Measurements from ENCODE around the gene ZFP36L1.

ZFP36L1 gene, protein sequence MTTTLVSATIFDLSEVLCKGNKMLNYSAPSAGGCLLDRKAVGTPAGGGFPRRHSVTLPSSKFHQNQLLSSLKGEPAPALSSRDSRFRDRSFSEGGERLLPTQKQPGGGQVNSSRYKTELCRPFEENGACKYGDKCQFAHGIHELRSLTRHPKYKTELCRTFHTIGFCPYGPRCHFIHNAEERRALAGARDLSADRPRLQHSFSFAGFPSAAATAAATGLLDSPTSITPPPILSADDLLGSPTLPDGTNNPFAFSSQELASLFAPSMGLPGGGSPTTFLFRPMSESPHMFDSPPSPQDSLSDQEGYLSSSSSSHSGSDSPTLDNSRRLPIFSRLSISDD

DNA sequence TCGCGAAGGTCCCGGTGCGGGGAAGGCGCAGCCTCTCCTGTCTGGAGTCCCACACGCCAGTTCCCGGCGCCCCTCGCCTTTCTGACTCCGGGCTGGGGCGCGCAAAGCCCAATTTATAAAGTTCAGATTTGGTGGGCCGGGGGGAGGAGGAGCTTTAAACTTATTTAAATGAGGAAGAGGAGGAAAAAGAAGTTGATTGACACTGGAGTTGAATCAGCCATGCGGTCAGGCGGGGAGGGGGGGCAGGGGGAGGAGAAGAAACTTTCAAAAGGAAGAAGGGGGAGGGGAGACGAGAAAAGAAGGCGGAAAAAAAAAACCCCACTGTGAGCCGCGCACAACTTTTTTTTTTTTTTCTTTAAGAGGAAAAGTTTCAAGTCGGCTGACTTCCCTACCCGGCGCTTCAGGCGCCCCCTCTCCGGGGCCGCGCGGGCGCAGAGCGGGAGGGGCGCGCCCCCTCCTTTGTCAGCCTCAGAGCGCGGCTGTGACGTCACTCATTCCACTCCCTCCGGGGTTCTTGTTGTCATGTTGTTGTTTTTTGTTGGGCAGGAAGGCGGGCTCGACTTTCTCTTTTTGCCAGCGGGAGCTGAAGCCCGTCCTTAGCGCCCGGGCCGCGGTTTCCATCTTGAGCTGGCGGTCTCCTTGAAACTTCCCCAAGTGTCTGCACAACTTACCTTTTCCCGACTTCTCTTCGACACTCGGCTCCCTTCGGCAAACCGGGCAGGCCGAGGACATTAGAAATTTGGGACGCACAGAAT is at the start of gene ZFP36L1:
Gene ZFP36L1 (minus strand): TSS at position 89 of the 755 bp plus-strand sequence. CDS start 129 bp downstream, outside the sequence.
- DNase-seq: peak; percentile 72 to 81

GRCh38 chr14:68842298-68842697 is 49.4 kb upstream of the ZFP36L1 start:
- no peak for DNase-seq

- no peak for DNase-seq
Measured at GRCh38 chr14:68841016-68841809, 48.3 kb upstream of the ZFP36L1 start.

DNA sequence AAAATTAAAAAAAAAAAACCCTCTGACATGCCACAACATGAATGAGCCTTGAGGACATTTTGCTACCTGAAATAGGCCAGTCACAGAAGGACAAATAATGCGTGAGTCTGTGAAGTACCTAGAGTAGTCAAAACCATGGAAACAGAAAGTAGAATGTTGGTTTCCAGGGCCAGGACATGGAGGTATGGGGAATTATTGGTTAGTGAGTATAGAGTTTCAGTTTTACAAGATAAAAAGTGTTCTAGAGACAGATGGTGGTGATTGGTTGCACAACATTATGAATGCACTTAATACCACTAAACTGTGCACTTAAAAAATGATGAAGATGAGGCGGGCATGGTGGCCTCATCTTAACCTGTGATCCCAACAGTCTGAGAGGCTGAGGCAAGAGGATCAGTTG is 47.6 kb upstream of the ZFP36L1 start:
- no peak for DNase-seq

- no peak for DNase-seq
Measured at GRCh38 chr14:68836082-68836481, 43.2 kb upstream of the ZFP36L1 start.

GRCh38 chr14:68834816-68835215 is 41.9 kb upstream of the ZFP36L1 start:
- no peak for DNase-seq

- DNase-seq: no peak
Measured at GRCh38 chr14:68828698-68829097, 35.8 kb upstream of the ZFP36L1 start.

- DNase-seq: no peak
Measured at GRCh38 chr14:68825729-68826128, 32.9 kb upstream of the ZFP36L1 start.

DNA sequence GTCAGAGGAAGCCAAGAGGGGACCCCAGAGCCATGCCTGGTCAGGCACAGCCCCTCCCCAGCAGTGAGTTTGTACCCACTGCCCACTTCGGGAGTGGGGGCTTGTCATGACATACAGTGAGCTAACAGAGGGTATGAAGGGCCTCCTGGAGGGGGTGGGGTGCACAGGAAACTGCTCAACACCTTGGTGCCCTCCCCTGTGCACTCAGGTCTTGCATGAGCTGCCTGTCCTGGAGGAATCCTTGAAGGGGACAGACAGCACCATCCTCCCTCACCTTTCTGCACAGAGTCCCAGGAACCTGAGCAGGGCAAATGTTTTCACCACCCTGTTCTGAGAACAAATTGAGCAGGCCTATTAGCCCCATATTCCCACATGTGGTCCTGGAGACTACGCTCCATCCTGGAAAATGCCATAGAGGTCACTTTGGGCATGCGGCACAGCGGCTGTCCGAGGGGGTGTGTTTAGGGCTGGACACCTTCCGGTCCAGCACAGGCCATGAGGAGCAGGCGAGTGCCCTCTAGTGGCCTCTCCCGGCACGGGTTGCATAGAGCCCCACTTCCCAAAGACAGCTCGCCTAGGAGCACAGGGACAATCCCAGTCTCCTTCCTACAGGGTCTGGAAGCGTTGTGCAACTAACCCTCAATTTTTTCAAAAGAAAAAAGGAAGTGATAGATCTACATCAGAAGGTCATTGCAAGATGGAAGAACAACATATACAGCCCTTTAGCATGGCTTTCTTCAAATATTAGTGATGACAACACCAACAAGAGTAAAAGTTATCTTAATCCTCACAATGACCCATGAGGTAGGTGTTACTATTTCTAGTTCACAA is 31.9 kb upstream of the ZFP36L1 start:
- peak; percentile 18 to 67 for DNase-seq

DNA sequence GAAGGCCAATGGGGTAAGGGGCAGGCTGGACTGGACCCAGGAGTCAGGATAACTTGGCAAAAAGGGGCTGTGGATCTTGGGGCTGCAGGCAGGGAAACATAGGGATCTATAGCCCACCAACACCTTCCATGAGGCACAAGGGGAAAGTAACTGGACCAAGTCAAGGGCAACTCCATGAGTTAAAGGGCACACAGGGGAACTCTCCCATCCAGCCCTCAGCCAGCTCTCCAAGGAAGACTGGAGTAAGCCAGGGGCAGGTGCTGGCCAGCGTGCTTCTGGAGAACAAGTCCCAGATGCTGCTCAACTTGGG is 31.3 kb upstream of the ZFP36L1 start:
- DNase-seq: no peak

DNA sequence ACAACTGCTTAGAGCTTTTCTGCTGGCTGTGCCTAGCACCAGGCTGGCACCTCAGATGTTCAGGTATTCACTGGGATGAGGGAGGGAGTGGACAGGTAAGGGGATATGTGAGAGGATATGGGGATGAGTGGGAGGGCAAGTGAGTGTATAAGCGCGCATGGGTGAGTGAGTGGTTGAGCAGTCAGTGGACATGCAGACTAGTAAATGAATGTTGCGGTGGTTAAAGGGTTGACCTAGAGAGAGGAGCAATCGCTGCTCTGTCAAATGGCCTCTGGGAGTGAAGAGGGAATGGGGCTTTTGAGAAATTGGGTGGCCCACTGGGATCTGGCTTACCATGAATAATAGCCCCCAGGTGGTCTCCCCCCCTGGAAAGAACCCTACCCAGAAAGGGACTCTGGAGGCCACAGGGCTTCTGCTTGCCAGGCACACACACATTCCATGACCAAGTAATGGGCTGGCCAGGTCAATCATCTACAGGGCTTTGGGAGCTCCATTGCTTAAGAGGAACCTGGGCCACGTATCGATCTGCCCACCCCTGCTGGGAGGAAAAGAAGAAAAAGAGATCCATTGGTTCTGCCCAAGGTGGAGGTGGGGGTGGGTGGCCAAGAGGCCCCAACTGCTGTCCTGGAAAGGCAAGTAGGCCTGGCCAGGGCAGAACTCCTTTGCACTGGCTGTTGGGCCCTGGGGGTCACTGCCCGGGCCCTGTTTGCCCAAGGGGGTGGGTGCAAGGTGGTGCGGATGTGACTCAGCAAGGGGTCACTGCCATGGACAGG is 30.8 kb upstream of the ZFP36L1 start:
- DNase-seq: no peak

- no peak for DNase-seq
Measured at GRCh38 chr14:68822926-68823325, 30.1 kb upstream of the ZFP36L1 start.

DNA sequence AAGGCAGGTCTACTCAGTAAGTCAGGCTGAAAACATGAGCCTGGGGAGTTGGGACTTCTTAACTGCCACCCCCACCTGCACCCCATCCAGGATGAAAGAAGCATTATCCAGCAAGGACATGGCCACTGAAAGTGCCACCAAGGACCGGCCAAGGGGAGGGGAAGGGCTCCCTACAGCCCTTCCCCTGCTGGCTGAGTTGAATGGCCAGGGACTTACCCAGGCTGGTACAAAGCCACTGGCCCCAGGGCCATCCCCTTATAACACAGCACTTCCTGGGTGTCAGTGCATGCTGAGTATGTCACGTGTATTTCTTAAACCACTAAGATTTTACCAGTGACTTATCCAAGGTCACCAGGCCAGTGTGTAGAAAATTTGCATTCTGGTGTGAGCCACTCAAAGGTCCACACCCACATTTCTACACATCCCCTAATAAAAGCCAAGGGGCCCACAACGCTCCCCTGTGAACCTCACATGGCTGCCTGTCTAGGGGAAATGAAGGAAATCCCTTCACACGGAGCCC is 29.3 kb upstream of the ZFP36L1 start:
- DNase-seq: no peak

GRCh38 chr14:68820999-68821683 is 28.3 kb upstream of the ZFP36L1 start:
- DNase-seq: no peak

DNA sequence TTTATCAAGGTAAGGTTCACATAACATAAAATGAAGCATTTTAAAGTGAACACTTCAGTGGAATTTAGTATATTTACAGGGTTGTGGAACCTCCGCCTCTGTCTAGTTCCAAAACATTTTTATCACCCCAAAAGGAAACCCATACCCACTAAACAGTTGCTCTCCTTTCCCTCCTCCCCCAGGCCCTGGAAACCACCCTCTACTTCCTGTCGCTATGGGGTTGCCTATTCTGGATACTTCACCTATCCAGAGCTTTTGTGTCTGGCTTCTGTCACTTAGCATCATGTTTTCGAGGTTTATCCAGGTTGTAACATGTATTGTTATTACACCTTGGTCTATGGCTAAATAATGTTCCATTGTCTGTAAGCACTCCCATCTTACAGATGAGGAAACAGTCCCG is 27.7 kb upstream of the ZFP36L1 start:
- no peak for DNase-seq

GRCh38 chr14:68820119-68820518 is 27.3 kb upstream of the ZFP36L1 start:
- no peak for DNase-seq

GRCh38 chr14:68819260-68819691 is 26.4 kb upstream of the ZFP36L1 start:
- DNase-seq: no peak

- DNase-seq: no peak
Measured at GRCh38 chr14:68817506-68818212, 24.8 kb upstream of the ZFP36L1 start.

DNA sequence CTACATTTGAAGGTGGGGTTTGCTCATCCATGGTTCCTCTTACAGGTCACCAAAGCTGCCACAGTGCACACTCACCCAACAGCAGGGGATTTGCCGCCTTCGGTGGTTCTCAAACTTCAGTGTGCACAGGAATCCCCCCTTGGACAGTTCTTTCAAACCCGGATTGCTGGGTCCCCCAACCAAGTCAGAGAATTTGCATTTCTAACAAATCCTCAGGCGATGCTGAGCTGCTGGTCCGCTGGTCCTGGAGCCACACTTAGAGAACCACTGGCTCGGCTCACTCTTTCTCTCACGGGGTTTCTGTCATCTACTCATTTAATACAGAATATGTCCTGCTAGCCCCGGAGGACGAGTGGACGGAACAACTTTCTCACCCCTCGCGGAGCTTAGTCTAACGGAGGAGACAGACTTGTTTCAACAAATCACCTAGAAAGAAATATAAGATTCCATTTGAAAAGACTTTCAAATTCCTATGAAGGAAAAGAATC is 24.1 kb upstream of the ZFP36L1 start:
- no peak for DNase-seq

Data from hippocampal formation (tissue), 2 donors.